HG02938 (cell line): Measurements from ENCODE around the gene KCNB1.

Experiments
- ATAC-seq: cut with Tn5 transposase; IDR thresholded peaks from one replicate; pipeline ENCODE4 v1.9.1; 2021; ENCODE audit warnings: mild to moderate bottlenecking, moderate library complexity; ENCODE audit not compliant: unreplicated experiment

The KCNB1 gene

GRCh38 chr20:49360242-49360968 lies 122.1 kb downstream of the KCNB1 start:
- ATAC-seq: no peak

- ATAC-seq: no peak
Measured at GRCh38 chr20:49356676-49357075, 125.8 kb downstream of the KCNB1 start.

- no peak for ATAC-seq
Measured at GRCh38 chr20:49354673-49355072, 127.8 kb downstream of the KCNB1 start.

GRCh38 chr20:49353348-49353747 lies 129.1 kb downstream of the KCNB1 start:
- no peak for ATAC-seq

- ATAC-seq: no peak
Measured at GRCh38 chr20:49352751-49353150, 129.7 kb downstream of the KCNB1 start.

GRCh38 chr20:49351775-49352174 lies 130.7 kb downstream of the KCNB1 start:
- ATAC-seq: no peak

- ATAC-seq: no peak
Measured at GRCh38 chr20:49349694-49350252, 132.7 kb downstream of the KCNB1 start.

- ATAC-seq: no peak
Measured at GRCh38 chr20:49349078-49349477, 133.4 kb downstream of the KCNB1 start.

GRCh38 chr20:49348563-49348962 lies 133.9 kb downstream of the KCNB1 start:
- no peak for ATAC-seq

- no peak for ATAC-seq
Measured at GRCh38 chr20:49347156-49347555, 135.3 kb downstream of the KCNB1 start.

- no peak for ATAC-seq
Measured at GRCh38 chr20:49346682-49347081, 135.8 kb downstream of the KCNB1 start.

GRCh38 chr20:49345524-49345923 lies 136.9 kb downstream of the KCNB1 start:
- no peak for ATAC-seq

- no peak for ATAC-seq
Measured at GRCh38 chr20:49344975-49345374, 137.5 kb downstream of the KCNB1 start.

GRCh38 chr20:49344140-49344539 lies 138.3 kb downstream of the KCNB1 start:
- no peak for ATAC-seq

- ATAC-seq: no peak
Measured at GRCh38 chr20:49343246-49343645, 139.2 kb downstream of the KCNB1 start.

- no peak for ATAC-seq
Measured at GRCh38 chr20:49340161-49340966, 142.1 kb downstream of the KCNB1 start.

GRCh38 chr20:49339123-49339522 lies 143.3 kb downstream of the KCNB1 start:
- no peak for ATAC-seq

- no peak for ATAC-seq
Measured at GRCh38 chr20:49338061-49338460, 144.4 kb downstream of the KCNB1 start.

- no peak for ATAC-seq
Measured at GRCh38 chr20:49337357-49337756, 145.1 kb downstream of the KCNB1 start.

GRCh38 chr20:49336786-49337185 lies 145.7 kb downstream of the KCNB1 start:
- ATAC-seq: no peak

GRCh38 chr20:49335476-49335875 lies 147.0 kb downstream of the KCNB1 start:
- ATAC-seq: no peak
